ENCODE results near the gene SEC16B.

SEC16B gene

GRCh38 chr1:177978530-177978929 lies 8.7 kb upstream of the SEC16B start:
- DNase-seq (ENCODE audit: low read depth): no peak

GRCh38 chr1:177977141-177977540 lies 7.3 kb upstream of the SEC16B start:
- DNase-seq (ENCODE audit: low read depth): no peak

GRCh38 chr1:177976596-177976995 lies 6.7 kb upstream of the SEC16B start:
- no peak for DNase-seq (ENCODE audit: low read depth)

GRCh38 chr1:177975588-177976495 lies 6.0 kb upstream of the SEC16B start:
- no peak for DNase-seq (ENCODE audit: low read depth)

GRCh38 chr1:177973585-177973984 lies 3.7 kb upstream of the SEC16B start:
- DNase-seq (ENCODE audit: low read depth): no peak

GRCh38 chr1:177969109-177969508 lies 749 bp downstream of the SEC16B start:
- no peak for DNase-seq (ENCODE audit: low read depth)

GRCh38 chr1:177966199-177966598 lies 3.7 kb downstream of the SEC16B start:
- no peak for DNase-seq (ENCODE audit: low read depth)

- no peak for DNase-seq (ENCODE audit: low read depth)
These were observed 4.6 kb downstream of the SEC16B start for GRCh38 chr1:177965293-177965692.

- no peak for DNase-seq (ENCODE audit: low read depth)
These were observed 5.5 kb downstream of the SEC16B start for GRCh38 chr1:177964336-177964735.

GRCh38 chr1:177960939-177961622 lies 8.8 kb downstream of the SEC16B start:
- no peak for DNase-seq (ENCODE audit: low read depth)

GRCh38 chr1:177959811-177960515 lies 9.9 kb downstream of the SEC16B start:
- DNase-seq (ENCODE audit: low read depth): peak; percentile 18

GRCh38 chr1:177958092-177958491 lies 11.8 kb downstream of the SEC16B start:
- no peak for DNase-seq (ENCODE audit: low read depth)

- DNase-seq (ENCODE audit: low read depth): no peak
These were observed 15.8 kb downstream of the SEC16B start for GRCh38 chr1:177954076-177954475.

GRCh38 chr1:177953549-177953948 lies 16.3 kb downstream of the SEC16B start:
- DNase-seq (ENCODE audit: low read depth): no peak

- no peak for DNase-seq (ENCODE audit: low read depth)
These were observed 17.2 kb downstream of the SEC16B start for GRCh38 chr1:177952691-177953090.

- no peak for DNase-seq (ENCODE audit: low read depth)
These were observed 17.6 kb downstream of the SEC16B start for GRCh38 chr1:177952249-177952648.

GRCh38 chr1:177950506-177950905 lies 19.4 kb downstream of the SEC16B start:
- DNase-seq (ENCODE audit: low read depth): no peak

GRCh38 chr1:177948336-177948972 lies 21.4 kb downstream of the SEC16B start:
- DNase-seq (ENCODE audit: low read depth): peak; percentile 46

GRCh38 chr1:177947623-177948022 lies 22.2 kb downstream of the SEC16B start:
- DNase-seq (ENCODE audit: low read depth): no peak

GRCh38 chr1:177945943-177946650 lies 23.8 kb downstream of the SEC16B start:
- peak; percentile 38 for DNase-seq (ENCODE audit: low read depth)
